ENCODE data around the gene ERI3.

The ERI3 gene

DNA sequence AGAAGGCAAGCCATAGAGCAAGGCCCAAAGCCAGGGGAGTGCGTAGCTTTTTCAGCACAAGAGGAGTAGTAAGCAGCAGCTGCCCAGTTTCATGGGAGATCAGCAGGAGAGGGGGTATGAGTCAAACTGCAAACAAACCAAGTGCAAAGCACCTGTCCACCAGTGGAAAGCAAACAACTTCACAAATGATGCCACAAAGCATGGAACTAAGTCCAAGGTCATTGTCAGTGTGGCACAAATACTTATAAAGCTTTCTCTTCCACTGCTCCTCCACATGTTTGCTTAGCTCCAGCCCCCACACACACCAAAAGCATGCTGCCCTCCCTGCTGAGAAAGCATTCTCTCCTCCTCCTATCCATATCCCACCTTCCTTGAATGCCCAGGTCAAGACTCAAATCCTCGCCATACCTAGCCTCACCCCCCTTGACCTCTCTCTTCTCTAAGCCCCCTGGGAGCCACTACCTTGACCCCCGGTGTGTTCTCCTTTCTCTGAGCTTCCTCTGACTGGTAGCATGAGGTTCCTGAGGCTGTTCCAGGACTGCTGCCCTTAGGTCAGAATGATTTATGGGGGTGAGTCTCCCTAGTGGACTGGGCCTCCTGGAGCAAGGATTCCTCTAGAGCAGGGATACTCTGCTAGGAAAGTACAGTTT, 71.4 kb downstream of the ERI3 start:
- DNase-seq (ENCODE audit: low spot score) = no peak

DNA sequence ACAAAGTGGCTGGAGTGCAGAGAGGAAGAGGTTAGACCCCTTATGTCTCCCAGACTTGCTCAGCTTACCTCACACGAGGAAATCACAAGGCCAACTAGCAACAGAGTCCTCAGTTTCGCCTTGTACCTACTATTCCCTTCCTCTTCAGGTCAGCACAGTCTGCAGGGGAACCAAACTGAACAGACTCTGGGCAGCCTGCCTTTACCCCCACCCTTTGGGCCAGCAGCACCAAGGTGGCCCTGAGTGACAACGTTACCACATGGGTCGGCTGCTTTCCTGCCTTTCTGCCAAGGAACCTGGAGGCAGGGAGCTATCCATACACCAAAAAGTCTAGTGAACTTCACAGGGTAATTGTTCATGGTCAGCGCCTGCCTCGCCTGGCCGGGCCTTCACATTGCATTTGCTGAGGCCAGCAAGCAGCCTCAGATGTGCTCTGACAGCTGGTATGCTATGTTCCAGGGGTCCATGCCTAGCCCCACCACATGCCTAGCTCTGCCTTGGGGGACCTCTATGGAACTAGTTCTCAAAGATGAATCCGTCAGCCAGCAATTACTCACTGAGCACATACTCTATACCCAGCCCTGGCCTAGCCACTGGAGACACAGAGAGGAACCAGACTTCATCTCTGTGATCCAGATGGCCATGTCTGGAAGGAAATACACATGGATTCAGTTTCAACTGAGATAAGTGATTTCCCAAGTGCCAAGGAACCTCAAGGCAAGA, 72.2 kb downstream of the ERI3 start:
- DNase-seq (ENCODE audit: low spot score) = no peak

DNA sequence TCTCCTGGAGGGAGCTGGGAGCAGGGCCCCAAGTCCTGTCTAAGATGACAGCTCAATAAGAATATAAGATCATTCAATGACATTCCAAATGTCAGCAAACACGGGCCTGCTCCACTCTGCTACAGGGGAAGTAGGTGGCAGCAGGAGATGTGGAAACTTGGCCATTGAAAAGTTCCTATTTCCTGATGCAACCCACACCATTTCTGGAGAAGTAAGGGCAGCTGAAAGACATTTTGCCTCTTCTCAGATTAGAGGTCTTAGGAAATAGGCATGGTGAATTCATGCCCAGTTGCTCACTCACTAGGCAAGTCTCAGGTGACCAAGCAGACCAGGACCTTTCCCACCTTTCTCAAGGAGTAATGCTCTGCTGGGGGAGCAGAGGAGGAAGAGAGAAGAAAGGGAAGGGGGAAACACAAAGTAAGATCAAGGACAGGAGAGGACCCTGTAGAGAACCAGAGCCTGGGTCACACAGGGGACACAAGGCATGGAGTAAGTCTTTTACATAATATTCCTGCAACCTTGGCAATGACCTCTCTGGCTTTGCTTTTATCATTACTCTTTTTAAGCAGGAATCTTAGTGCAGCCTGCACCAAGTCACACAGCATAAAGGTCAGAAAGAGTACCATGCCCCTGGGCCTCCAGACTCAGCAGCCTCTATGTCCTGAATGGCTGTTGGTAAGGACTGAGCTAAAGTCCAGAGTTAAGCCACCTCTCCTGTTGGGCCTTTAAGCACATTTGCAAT, 72.9 kb downstream of the ERI3 start:
- no peak for DNase-seq (ENCODE audit: low spot score)

DNA sequence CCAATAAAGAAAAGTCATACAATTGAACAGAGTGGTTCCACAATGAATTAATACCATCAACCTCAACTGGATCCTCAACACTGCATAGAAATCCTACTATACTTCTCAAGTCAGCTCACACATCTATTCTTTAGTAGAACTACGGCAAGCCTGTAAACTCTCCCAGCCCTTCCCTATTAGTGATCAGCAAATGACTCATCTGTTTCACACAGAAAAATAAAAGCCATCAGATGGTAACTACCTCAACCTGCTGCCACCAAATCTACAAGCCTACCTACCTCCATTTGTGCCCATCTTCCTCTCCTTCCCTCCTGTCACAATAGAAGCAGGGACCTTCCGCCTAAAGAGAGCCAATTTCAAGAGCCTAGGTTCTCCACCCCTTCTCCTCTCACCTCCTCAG, 78.2 kb downstream of the ERI3 start:
- no peak for DNase-seq (ENCODE audit: low spot score)

DNA sequence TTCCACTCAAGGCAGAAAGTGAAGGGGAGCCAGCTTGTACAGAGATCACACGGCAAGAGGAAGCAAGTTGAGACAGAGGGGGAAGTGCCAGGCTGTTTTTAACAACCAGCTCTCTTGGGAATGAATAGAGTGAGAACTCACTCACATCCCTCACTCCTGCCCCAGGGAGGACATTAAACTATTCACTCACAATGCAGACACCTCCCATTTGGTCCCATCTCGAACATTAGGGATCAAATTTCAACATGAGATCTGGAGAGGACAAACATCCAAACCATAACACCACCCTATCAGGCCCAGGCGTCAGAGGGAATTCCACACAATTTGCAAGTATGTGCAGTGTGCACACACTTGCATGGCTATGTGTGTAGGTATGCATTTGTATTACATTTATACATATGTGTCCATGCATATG, 79.1 kb downstream of the ERI3 start:
- no peak for DNase-seq (ENCODE audit: low spot score)

DNA sequence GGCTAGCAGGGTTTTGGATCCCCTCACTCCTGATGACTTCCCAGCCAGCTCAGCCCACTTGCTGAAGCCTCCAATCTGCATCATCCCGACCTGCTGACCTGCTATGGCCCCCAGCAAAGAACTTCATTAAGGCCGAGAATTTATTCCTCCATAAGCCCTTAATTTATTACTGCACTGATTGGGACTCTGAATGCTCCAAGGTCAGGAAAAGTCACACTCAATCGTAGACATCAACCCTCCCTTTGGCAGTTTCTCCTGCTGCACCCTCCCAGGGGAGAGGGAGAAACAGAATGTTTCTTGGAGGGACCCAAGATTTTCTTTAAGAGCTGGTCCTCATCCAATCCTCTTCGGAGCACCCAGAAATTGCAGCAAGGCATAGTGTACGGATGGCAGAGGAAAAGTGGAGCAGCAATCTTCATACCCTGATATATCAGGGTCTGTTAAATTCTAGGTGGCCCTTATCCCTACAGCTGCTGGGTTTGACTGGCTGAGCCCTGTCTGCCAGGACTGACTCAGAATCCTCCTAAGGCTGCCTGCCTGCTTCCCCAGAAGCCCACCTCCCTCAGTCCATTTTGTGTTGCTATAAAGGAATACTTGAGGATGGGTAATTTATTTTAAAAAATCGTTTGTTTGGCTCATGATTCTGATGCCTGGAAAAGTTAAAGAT, 79.6 kb downstream of the ERI3 start:
- DNase-seq (ENCODE audit: low spot score) = no peak

DNA sequence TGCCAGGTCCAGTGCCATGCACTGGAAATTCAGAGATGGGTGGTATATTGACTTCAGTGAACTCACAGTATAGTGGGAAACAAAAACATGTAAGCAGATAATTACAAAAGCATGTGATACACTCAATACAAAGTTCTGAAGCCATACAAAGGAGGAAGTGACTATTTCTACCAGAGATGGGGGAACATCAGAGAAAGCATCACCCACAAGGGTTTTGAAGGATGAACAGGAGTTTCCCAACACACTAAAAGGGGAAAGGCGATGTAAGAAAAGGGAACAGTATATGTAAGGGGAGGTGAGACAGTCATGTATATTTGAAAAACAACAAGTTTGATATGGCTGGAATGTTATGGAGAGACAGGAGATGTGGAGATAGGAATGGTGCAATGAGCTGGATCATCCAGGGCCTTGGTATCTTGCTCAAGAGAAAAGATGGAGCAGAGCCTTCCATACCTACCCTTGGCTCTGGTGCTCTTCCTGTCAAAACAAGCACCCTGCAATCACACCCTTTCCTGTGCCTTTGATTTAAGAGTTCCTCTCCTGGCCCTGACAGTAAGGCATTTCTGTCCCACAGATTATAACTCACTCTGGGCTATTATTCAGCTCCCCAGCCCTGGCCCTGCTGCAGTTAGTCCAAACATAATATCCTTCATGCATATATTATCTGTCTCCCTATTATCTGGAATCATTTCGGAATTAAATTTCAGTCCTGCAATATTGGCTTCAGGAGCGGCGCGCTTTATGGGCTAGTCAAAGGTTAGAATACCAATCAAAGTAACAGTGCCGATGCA, 81.3 kb downstream of the ERI3 start:
- DNase-seq (ENCODE audit: low spot score) = no peak

DNA sequence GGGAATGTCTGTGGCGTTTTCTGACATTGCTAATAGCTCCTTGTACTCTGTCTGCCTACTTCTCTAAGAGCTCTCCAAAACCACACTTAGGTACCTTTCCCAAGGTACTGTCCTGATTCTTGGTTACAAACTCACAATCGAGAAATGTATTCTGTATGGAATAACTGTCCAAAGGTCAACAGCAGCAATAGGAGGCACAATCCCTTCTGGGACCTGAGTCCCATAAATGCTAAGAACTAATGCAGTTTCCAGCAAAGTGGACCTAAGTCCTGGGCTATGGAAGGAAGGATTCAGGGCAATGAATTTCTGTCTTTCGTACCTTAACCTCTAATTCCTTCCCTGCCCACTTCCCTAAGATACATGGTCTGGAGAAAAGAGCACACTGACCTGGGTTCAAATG, 82.1 kb downstream of the ERI3 start:
- no peak for DNase-seq (ENCODE audit: low spot score)

DNA sequence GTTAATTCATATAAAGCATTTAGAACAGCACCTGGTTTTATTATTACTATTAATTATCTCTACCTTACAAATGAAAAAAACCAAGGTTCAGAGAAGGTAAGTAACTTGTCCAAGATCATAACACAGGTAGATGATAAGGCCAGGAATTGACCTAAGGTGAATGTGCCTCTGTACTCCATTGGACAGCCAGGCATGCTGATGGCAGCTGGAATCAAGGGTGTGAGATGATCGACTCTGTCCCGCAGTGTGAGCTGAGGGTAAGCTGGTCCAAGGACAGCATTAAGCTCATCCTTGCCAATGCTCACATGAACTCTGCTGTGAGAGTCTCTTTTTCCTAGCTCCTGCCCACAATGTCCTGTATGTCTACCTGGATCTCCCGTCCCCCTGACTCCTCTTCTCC, 83.4 kb downstream of the ERI3 start:
- DNase-seq (ENCODE audit: low spot score) = no peak

DNA sequence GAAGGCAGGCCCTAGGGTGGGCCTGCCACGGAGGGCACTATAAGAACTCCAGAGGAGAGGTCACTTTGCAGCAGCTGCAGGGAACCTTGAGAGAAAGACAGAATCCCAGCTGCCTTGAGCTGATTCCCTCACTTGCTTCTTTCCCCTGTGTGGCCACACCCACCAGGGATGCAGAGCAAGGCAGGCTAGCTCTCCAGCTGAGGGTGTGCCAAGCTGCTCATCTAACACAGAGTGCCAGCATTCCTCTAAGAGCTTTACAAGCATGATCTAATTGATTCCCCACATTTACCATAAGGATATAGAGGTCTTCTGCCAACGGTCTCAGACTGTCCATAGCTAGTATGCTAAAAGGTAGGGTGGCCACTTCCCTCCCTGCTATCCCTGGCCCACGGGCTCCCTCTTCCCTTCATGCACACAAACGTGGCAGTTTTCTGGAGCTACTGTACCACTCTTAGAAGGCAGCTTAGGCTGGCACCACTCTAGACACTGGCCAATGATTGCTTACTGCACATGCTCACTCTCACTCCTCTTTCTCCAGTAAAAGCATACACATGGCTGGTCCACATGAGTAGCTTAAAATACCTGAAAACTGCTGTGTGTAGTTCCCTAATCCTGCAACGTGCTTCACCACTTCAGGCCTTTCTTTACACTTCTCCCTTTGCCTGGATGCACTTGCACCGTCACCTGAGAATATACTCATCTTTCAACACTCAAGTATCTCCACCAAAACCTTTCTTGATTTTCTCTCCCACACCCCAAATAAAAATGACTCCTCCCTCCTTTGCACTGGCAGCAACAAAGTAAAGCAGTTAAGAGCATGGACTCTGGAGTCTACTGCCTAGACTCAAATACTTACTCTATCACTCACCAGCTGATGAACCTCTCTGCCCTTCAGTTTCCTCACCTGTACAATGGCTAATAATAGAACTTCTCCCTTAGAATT, 84.1 kb downstream of the ERI3 start:
- no peak for DNase-seq (ENCODE audit: low spot score)

DNA sequence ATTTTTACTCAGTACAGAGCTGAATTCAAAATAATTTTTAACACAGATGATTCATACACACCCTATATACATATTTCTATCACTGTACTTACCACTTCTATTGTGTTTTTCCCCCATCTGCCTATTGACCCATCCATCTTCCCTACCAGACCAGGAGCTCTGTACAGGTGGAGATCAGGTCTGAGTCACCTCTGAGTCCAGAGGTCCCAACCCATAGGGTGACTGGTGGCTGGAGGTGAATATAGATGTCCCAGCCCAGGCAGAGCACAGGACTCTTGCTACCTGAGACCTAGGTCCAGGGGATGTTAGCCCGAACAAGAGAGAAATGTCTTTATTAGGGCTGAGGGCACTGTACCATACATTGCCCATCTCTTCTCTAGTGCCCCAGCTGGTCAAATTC, 87.0 kb downstream of the ERI3 start:
- DNase-seq (ENCODE audit: low spot score) = no peak

DNA sequence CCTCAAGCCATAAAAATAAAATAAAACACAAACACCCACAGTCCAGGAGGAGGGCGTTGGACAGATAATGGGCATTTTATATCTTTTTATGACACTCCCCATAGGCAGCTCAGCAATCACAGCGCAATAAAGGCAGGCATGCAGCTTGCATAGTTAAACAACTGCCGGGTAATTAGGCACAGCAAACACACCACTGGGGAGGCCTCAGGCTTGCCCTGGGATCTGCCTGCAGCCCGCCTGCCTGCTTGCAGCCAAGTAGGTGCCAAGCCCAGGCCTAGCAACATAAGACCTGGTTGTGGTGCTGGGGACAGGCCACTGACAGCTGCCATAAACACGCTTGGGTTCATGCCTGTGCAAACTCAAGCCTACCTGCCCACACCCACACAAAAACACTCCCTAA, 87.6 kb downstream of the ERI3 start:
- DNase-seq (ENCODE audit: low spot score) = no peak

DNA sequence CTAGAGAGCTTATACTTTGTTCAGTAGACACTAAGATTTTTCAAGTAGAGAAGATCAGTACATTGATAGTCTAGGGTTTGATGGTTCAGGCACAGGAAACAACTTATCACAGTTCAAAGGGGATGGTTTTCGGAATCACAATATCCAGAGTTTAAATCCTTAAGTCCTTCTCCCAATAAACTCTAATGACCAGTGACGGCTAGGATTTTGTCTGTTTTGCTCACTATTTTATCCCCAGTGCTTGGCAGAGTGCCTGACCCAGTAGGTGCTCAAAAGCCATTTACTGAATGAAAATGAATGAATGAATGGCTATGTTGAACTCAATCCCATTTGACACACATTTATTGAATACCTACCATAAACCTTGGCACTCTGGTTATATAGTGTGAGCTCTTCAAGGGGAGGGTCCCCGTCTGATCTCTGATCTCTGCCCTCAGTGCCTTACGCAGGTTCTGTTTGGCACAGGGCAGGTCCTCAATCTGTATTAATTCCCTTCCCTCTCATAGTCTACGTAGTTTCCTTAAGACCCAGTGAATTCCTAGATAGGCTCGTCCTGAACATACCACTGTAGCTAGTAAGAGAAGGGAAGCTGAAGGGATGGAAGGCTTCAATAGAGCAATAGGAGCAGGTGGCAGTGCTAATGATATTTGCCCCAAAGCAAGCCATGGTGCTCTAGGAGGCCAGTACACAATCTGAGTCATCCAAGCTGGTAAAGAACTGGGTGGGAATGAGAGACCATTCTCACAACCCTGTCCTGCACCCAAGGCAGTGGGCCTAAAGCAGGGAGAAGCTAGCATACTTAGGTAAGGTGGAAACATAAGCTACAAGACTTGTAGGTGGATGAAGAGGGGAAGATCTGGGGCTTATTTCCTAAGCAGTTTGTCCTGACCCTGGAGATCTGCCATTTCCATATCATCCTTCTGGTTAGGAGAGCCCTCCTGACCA, 88.4 kb downstream of the ERI3 start:
- DNase-seq (ENCODE audit: low spot score) = no peak

DNA sequence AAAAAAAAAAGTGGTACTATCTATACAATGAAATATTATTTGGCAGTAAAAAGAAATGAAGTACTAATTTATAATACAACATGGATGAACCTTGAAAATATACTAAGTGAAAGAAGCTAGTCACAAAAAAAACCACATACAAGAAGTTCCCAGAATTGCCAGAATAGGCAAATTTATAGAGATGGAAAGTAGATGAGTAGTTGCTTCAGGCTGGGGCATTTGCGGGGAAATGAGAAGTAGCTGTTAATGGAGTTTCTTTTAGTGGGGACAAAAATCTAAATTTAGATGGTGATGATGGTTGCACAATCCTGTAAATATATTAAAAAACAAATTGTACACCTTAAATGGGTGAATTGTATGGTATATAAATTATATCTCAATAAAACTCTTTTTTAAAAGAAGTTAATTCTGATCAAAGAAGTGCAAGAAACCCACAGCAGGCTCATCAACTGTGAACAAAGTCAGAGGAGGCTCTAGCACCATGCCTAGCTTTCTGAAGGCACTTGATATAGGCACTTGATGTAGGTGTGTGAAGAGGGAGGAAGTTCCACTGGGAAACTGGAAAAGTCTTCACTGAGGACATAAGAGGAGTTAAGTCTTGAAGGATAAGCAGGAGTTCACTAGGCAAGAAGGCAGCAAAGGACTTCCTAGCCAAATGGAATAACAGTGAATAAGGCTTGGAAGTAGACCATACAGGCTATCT, 89.2 kb downstream of the ERI3 start:
- DNase-seq (ENCODE audit: low spot score) = no peak

DNA sequence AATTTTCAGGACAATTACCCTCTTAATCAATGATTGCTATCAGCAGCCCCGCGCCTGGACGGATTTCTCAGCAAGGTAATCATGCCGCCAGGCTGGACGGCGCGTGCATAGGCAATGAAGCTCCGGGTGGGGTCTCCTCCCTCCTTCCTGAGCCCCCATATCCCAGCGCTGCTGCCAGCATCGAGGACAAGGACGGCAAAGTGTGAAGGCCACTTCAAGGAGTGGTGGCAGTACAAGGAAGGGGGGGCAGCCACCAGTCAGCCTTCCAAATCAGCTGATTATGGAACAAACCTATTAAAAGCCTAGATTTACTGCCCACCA, 90.6 kb downstream of the ERI3 start:
- no peak for DNase-seq (ENCODE audit: low spot score)

DNA sequence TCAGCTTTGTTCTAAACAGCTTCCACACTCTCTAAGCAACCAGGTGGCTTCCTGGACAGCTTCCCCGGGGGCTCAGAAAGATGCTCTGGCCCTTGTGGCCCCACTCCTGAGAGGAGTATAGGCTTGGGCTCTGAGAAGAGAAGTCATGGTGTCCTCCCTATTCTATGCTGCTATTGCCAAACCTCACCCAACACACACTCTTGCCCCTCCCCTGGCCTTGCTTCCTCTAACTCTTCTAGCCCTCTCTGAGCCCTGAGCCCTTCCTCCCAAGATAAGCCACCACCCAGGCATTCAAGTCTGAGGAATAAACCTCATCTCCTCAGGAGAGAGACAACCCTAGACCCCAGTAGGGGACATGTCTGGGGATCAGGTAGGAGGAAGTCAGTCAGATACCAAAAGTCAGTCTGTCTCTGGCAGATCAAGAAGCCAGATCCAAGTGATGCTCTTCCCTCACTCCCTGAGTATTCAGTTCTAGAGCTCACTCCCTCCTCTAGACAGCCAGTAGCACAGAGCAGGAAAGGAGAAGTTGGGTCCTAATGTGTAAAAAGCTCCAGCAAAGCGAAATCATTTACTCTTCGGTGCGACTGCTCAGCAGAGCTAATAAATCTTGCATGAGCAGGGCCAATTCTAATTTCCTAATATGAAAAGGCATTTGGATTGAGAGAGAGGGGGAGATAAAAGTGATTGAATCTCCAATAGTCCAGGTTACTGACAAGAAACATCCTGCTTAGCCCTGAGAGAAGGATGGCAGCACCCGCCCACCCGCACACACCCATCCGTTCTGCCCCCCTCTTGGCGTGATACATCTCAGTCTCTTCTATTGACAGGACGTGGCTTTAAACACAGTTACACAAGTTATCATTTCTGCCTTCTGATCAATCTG, 91.2 kb downstream of the ERI3 start:
- DNase-seq (ENCODE audit: low spot score) = no peak

DNA sequence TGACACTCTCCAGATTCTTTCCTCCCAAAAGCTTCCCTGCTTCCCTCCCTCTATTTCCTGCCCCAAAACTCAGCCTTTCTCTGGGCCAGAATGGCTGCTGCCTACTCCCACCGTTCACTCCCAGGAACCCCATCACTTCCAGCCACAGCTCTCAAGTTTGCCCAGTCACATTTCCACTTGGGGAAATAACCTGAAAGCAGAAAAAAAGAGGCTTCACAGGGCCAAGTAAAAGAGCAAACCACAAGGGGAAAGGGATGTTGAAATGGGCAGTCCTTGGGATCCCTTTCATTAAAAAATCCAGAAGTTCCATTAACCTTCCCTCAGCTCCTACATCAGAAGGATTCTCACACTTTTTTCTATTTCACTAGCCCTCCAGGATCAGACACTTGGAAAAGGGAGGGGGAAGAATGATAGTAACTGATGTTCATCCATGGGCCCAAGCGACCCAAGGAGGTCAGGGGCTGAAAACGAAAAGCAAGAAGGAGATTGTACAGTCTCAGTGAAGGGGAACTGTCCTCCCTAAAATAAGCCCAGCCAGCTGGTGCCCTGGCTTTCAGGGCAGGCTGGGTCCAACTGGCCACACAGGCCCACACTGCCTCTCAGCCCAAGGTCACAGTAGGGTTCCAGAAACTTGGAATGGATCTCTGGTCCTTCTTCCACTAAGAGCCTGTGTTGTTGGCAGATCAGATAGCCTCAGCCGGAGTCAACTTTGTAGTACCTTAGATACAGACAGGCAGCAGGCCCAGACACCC, 92.1 kb downstream of the ERI3 start:
- no peak for DNase-seq (ENCODE audit: low spot score)
